HUDEP-2 (cell line): ENCODE measurements around the gene TGFB2.

Source experiments
- DNase-seq, 76 experiments: peaks; one replicate each; lab custom pipeline; 2025; ENCODE audit not compliant: unreplicated experiment in 76 of 76; lab: John Stamatoyannopoulos, UW

TGFB2 gene

GRCh38 chr1:218382261-218382660, 37.1 kb downstream of the TGFB2 start:
- no peak for DNase-seq

GRCh38 chr1:218383051-218383450, 37.9 kb downstream of the TGFB2 start:
- DNase-seq, result no peak

GRCh38 chr1:218383681-218384080, 38.5 kb downstream of the TGFB2 start:
- no peak for DNase-seq

GRCh38 chr1:218384581-218384993, 39.5 kb downstream of the TGFB2 start:
- DNase-seq, result no peak

GRCh38 chr1:218388591-218388990, 43.5 kb downstream of the TGFB2 start:
- no peak for DNase-seq

GRCh38 chr1:218390618-218391017, 45.5 kb downstream of the TGFB2 start:
- DNase-seq, result no peak

GRCh38 chr1:218392780-218393179, 47.6 kb downstream of the TGFB2 start:
- no peak for DNase-seq

GRCh38 chr1:218394416-218394815, 49.3 kb downstream of the TGFB2 start:
- no peak for DNase-seq

- DNase-seq, result no peak
These were observed 49.9 kb downstream of the TGFB2 start for GRCh38 chr1:218394989-218395388.

- no peak for DNase-seq
These were observed 50.8 kb downstream of the TGFB2 start for GRCh38 chr1:218395916-218396315.

- DNase-seq, result no peak
These were observed 52.7 kb downstream of the TGFB2 start for GRCh38 chr1:218397752-218398339.

GRCh38 chr1:218400624-218401023, 55.5 kb downstream of the TGFB2 start:
- no peak for DNase-seq

- no peak for DNase-seq
These were observed 56.4 kb downstream of the TGFB2 start for GRCh38 chr1:218401441-218401997.

GRCh38 chr1:218401998-218402785, 57.1 kb downstream of the TGFB2 start:
- no peak for DNase-seq

GRCh38 chr1:218402786-218403120, 57.6 kb downstream of the TGFB2 start:
- DNase-seq, result no peak

GRCh38 chr1:218403300-218403699, 58.2 kb downstream of the TGFB2 start:
- DNase-seq, result no peak

GRCh38 chr1:218407630-218408029, 62.5 kb downstream of the TGFB2 start:
- DNase-seq, result no peak

GRCh38 chr1:218408135-218408534, 63.0 kb downstream of the TGFB2 start:
- no peak for DNase-seq

- no peak for DNase-seq
These were observed 63.8 kb downstream of the TGFB2 start for GRCh38 chr1:218408942-218409341.

GRCh38 chr1:218409946-218410510, 64.9 kb downstream of the TGFB2 start:
- DNase-seq, result no peak

- no peak for DNase-seq
These were observed 66.0 kb downstream of the TGFB2 start for GRCh38 chr1:218411101-218411500.

GRCh38 chr1:218412171-218412570, 67.0 kb downstream of the TGFB2 start:
- no peak for DNase-seq
